HG02623 (cell line): ENCODE measurements around the gene FBXL16.

ENCODE experiments used
- ATAC-seq: cut with Tn5 transposase; IDR thresholded peaks from one replicate; pipeline ENCODE4 v1.9.1; 2021; ENCODE audit warnings: moderate library complexity; ENCODE audit not compliant: unreplicated experiment

FBXL16 gene

DNA sequence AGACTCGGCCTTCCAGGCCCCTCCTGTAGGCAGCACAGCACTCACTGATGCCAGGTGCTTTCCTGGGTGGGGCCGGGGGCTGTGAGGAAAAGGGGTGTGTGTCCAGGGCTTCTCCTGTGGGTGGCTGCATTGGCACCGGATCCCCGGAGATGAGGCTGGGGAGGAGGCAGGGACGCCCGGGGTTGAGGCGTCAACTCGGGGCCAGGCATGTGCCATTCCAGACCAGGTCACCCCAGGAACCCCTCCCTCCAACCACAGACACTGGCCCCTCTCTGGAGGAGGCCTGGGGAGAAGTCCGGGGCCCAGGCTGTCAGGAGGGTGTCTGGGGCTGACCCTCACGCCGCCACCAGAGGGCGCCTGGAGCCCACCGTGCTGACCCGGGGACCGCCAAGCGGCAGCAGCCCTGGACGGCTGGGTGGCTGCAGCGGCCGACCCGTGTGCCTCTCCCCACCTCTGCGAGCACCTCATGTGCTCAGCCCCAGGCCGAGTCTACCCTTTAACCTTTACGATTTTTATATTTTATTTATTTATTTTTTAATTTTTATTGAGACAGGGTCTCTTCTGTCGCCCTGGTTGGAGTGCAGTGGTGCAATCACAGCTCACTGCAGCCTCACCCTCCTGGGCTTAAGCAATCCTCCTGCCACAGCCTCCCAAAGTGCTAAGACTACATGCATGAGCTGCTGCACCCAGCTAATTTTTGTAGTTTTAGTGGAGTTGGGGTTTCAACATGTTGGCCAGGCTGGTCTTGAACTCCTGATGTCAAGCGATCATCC, 6.1 kb upstream of the FBXL16 start:
- ATAC-seq = no peak

DNA sequence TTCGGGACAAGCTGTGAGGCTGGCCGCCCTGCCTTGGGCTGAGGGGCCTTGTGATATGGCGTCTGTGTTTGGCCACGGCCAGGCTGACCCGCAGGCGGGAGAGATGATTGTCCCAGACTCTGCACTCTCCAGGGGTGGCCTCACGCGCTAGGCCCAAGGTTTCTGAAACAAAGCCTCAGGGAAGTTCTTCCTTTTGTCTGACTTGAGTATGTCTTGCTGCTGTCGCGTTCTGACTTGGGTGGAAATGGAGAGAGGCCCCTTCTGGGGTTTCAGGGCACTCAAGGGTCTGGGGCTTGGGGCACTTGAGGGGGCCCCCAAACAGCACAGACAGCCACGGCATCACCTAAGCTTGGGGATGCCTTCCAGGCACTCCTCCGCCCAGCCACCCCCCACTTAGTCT, 5.5 kb upstream of the FBXL16 start:
- ATAC-seq = no peak

DNA sequence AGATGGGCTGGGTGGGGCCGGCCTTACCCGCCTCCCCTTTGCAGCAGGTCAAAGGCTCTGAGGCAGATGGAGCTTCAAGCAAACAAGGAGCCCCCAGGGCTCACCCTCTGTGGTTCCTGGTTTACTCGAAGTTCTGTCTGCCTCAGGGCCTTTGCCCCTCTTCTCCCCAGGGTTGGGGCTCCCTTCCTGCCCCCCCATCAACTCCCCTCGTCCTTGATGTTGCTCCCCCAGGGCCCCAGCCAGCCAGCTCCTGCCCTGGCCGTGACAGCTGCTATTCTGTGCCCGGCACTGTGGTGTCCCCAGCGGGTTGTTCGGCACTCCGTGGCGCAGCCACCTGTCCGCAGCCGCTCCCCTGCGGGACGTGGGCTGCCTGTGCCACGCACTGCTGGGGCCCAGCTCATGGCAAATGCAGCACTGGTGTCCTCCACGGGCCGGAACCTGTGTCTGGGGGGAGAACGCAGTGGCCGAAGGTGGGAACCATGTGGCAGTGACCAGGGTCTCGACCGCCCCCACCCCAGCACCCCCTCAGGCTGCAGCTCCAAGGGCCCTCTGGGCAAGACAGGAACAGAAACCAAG, 5.0 kb upstream of the FBXL16 start:
- no peak for ATAC-seq

- ATAC-seq = no peak
These were observed 4.2 kb upstream of the FBXL16 start for GRCh38 chr16:709566-710499.

DNA sequence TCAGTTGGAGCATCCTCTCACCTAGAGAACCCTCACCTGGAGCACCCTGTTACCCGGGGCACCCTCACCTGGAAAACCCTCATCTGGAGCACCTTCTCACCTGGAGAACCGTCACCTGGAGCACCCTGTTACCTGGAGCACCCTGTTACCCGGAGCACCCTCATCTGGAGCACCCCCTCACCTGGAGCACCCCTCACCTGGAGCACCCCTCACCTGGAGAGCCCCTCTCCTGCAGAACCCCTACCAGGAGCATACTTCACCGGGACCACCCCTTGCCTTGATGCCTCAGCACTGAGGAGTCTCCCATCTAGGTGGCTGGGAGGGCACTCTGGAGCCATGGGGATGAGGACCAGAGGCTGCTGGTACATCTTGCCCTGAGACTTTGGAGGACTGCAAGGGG, 3.4 kb upstream of the FBXL16 start:
- no peak for ATAC-seq

DNA sequence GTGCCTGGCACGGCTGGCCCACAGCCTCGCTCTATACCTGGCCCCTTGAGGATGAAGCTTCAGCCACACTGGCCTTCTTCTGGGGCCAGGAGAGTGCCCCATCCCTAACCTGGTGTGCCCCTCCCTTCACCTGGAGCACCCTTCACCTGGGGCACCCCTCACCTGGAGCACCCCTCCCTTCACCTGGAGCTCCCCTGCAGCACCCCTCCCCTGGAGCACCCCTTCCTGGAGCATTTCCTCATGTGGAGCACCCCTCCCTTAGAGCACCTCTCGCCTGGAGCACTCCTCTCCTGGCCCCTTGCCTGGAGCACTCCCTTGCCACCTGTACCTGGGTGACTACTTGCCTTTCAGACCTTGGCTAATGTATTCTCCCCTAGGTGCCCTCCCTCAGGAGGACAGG, 2.4 kb upstream of the FBXL16 start:
- no peak for ATAC-seq

- ATAC-seq = no peak
These were observed 1.5 kb upstream of the FBXL16 start for GRCh38 chr16:707062-707538.

- no peak for ATAC-seq
These were observed 824 bp upstream of the FBXL16 start for GRCh38 chr16:706189-707061.

GRCh38 chr16:704552-705380, 835 bp downstream of the FBXL16 start:
- no peak for ATAC-seq

DNA sequence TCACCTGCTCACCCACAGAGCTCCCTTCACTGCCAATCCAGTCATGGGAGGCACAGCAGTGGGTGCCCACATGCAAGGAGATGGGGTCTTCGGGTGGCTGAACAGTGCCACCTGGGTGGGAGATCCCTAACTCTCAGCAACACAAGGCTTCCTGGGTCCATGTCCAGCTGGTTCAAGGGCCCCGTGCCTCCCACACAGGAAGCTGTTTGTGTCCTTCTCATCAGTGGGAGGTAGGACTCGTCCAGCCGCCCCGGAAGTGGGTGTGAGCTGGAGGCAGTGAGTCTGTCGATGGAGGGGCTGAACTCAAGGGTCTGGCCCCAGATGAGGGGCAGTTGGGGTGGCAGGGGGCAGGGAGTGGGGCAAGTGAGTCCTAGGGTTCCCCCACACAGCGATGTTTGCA, 1.6 kb downstream of the FBXL16 start:
- ATAC-seq = no peak

DNA sequence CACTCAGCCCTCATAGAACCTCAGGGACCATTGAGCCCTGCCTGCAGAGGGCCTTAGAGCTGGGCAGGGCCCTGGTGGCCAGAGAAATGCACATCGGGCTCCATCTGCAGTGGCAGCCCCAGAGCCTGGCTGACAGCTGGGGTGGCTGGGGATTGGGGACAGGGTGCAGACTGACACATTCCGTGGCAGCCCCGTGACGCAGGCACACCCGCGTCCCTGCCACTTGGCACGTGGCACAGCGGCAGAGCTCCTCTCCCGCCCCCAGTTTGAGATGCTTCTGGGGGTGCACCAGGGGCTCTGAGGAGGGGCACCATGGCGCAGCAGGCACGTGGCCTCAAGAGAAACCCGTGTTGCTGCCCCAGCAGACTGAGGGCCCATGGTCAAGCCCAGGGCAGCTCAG, 2.2 kb downstream of the FBXL16 start:
- ATAC-seq = no peak

DNA sequence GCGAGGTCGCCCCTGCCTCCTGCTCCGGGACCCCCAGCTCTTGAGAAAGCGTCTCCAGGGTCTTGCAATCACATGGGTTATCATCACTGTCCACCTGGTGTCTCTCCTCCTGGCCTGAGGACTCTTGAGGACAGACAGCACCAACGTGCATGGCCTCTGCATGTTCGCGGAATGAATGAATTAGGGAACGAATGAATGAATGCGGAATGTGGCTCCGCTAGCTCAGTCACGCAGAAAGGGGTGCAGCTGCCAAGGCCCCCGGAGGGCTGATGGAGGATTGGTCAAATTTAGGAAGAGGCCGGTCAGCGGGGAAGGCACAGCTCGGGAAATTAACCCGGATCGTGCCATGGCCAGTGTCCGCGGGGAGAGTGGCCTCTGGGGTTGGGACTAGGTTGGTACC, 3.3 kb downstream of the FBXL16 start:
- no peak for ATAC-seq

GRCh38 chr16:700684-701584, 4.7 kb downstream of the FBXL16 start:
- no peak for ATAC-seq

DNA sequence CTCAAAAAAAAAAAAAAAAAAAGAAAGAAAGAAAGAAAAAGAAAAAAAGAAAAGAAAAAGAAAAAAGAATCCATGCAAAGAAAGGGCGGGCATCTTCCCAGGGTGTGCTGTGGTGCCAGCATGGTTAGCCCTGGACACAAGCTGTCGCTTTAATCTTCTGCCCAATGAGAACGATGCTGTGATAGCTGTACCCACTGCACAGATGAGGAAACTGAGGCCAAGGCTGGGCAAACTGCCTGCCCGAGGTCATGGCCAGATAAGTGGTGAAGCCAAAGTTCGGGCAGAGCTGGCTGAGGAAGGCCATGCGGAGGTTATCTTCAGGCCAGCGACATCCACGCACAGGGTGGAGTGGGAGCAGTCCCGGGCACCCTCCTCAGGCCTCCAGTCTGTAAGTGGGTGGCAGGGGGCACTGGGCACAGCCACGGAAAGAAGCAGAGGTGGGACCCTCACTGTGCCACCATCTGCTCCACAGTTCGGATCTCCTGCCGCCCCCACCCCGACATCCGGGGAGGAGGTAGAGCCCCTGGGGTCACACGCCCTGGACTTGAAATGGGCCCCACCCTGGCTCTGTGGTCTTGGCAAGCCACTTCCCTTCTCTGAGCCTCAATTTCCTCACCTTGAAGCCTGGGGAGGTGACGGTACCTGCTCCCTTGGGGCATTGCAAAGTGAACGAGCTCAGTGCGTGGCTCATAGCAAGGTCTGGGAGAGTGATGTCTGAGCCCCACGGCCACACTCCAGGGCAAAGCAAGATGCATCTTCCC, 6.5 kb downstream of the FBXL16 start:
- ATAC-seq = no peak

- no peak for ATAC-seq
These were observed 10.1 kb downstream of the FBXL16 start for GRCh38 chr16:695355-696089.

DNA sequence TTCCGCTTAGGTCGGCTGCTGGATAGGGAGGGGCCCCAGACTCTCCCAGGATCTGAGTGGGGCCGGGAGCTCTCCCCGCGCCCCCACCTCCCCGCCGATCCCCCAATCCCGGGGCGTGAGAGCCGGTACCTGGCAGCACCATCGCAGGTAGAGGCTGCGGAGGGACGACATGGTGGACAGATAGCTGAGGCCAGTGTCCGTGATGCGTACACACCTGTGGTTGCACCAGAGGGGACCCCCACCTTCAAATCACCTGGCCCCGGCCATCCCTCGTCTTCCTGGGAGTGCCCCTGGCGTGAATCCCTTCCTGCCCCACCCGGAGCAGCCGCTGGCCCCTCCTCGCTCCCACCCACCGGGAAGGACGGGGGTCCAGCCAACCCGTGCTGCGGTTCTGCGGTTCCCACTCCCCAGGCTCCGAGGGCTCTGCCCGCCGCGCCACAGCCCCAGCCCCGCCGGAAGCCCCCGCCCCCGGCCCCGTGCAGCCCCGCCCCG, 10.7 kb downstream of the FBXL16 start:
- ATAC-seq = no peak

DNA sequence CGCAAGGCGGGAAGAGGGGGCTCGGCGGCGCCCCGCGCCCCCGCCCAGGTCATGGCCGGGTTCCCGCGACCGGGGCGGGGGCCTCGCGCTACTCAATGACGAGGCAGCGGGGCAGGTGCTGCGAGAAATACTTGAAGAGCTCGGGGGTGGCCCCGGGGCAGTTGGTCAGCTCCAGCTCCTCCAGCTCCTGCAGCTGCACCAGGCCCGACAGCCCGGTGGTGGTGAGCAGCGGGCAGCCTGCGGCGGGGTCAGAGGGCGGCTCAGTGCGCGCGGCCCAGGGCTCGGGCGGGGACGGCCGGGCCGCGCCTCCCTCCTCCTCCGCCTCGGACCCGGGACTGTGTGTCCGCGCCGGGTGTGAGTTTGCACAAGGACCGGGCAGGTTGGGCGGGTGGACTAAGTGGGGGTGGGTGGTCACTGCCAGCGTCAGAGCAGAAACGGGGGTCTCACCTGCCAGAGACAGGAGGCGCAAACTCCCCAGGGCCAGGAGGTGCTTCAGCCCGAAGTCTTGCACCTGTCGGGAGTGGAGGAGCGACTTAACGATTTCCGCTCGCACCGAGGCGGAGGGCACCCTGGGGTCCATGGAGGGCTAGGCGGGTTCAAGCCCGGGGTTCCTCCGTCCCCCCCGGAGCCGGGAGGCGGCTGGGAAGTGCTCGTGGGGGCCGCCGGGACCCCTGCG, 11.3 kb downstream of the FBXL16 start:
- no peak for ATAC-seq
